Activated CD4-positive, alpha-beta T cell treated with anti-CD3 and anti-CD28 coated beads, Interleukin-2, amount 50 U/mL, for 4 hours (primary cell): ENCODE results near the gene PHOSPHO2.

ENCODE experiments used
- DNase-seq, 2 experiments: peaks; one replicate each; pipeline ENCODE4 v3.0.0-alpha.2; 2020

Gene PHOSPHO2

GRCh38 chr2:169718930-169719504, 24.7 kb downstream of the PHOSPHO2 start:
- no peak for DNase-seq

DNA sequence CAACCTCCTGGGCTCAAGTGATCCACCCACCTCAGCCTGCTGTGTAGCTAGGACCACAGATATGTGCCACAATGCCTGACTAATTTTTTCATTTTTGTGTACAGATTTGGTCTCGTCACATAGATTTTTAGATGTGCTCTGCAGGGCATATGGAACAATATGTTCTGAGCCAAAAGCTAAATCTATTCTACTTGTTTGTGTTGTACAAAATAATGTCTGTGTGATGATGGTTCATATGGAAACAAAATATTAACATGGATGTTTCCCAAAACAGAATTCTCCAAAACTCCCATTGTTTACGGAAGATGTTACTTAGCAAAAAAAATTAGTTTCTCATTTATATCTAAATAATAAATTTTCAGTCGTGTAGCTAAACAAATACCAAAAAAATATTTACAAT, 26.7 kb downstream of the PHOSPHO2 start:
- no peak for DNase-seq

DNA sequence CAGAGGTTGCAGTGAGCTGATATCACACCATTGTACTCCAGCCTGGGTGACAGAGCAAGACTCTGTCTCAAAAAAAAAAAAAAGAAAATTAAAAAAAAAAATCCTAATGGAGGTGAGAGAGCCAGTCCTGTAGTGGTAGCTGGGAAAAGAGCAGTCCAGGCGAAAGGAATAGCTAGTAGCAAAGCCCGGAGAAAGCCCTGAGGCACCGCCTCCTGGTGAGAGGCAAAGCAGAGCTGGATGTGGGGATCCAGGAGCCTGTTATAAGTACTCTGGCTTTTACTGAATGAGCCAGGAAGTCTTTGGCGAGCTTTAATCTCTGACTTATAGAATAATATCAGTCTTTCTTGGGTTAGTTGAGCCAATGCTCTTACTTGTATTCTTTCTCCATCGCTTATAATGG, 32.8 kb downstream of the PHOSPHO2 start:
- no peak for DNase-seq

- DNase-seq = no peak
These were observed 35.0 kb downstream of the PHOSPHO2 start for GRCh38 chr2:169729274-169729605.

GRCh38 chr2:169732075-169732474, 37.8 kb downstream of the PHOSPHO2 start:
- no peak for DNase-seq

GRCh38 chr2:169732583-169733358, 38.5 kb downstream of the PHOSPHO2 start:
- no peak for DNase-seq

GRCh38 chr2:169734169-169734847, 40.0 kb downstream of the PHOSPHO2 start:
- no peak for DNase-seq

GRCh38 chr2:169735623-169736022, 41.4 kb downstream of the PHOSPHO2 start:
- no peak for DNase-seq

DNA sequence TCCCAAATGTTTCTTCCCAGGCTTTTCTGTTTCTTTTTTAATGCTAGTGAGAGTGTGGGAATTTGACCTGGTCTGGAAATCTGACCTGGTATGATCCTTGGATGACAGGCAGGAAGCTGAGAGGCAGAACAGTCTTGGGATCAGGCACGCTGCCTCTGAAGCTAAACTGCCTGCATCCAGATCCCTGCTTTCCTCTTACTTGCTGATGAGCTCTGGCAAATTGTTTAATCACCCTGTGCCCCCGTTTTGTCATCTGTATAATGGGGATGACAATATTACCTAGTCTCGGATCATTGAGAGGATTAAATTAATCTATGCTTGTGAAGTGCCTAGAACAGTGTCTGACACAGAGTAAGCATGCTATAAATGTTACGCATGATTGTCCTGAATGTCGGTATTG, 42.6 kb downstream of the PHOSPHO2 start:
- no peak for DNase-seq

DNA sequence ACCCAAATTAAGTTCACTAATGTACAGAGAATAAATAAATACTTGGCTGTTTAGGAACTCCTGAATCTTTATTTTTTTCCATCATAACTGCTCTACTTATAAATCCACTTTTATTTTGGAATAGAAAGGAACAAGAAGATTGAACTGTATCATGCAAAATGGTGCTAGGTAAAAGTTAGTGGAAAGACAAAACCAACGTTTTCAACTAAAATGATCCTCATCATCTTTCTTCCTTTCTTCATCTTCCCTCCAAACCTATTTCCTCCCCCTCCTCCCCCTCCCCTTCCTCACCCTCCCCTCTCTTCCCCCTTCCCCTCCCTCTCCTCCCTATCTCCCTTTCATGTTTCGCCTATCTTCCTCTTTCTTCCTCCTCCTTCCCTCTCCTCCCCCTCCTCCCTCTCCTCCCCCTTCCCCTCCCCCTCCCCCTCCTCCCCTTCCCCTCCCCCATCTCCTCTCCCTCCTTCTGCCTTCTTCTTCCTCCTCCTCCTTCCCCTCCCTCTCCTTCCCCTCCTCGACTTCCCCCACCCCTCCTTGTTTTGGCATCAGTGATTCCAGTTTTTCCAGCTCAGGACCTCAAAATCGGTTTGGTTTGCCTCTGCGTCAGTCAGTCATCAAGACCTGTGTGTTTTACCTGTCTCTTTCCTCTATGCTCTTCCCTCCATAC, 44.4 kb downstream of the PHOSPHO2 start:
- no peak for DNase-seq

- DNase-seq = no peak
These were observed 45.1 kb downstream of the PHOSPHO2 start for GRCh38 chr2:169739351-169739750.

DNA sequence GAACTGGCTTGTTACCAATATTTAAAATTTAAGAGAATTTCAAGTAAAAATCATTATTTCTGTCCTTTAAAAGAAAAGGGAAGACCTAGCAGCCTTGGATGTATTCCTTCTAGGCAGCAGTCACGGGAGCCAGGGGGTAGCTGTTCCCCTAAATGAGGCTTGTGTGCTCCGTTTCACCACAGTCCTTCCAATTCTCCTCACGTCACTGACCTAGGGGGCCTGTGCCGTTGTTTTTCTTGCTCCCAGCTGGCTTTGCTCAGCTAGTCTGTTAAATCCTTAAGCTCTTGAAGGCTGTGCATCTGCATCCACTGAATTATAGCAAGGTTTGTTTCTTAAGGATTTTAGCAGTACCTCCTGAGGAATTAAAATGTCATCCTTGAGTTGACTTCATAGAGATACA, 49.3 kb downstream of the PHOSPHO2 start:
- no peak for DNase-seq

- DNase-seq = no peak
These were observed 52.0 kb downstream of the PHOSPHO2 start for GRCh38 chr2:169746240-169746639.

GRCh38 chr2:169748319-169748718, 54.0 kb downstream of the PHOSPHO2 start:
- no peak for DNase-seq
